Activated CD4-positive, alpha-beta T cell treated with anti-CD3 and anti-CD28 coated beads for 36 hours (primary cell): ENCODE results near the gene FHIT. TPM values are rescaled to one million over a fixed set of nuclear protein-coding genes. Genes with fewer than 3 reads are reported as not detected.

Source experiments
- ATAC-seq: fragments of 200-7000 bp; cut with Tn5 transposase; one replicate; pipeline ENCODE4 v1.10.0; 2021; ENCODE audit warnings: mild to moderate bottlenecking, moderate library complexity
- CTCF ChIA-PET: fragments of 350-600 bp; sonication (Branson Sonifier 250); formaldehyde crosslinking; loops from one replicate; lab custom pipeline; 2021; ENCODE audit warnings: antibody characterized with exemption; lab: Charles Lee
- POLR2A ChIA-PET: fragments of 350-600 bp; sonication (Branson Sonifier 250); formaldehyde crosslinking; loops from one replicate; lab custom pipeline; 2021; ENCODE audit warnings: antibody characterized with exemption, inconsistent platforms; lab: Charles Lee
- DNase-seq: peaks from one replicate; pipeline ENCODE4 v3.0.0-alpha.2; 2020
- H3K27ac Mint-ChIP-seq: one replicate; pipeline ENCODE4 v1.8.0; 2021; ENCODE audit warnings: mixed read lengths
- H3K27me3 Mint-ChIP-seq: one replicate; pipeline ENCODE4 v1.8.0; 2021; ENCODE audit warnings: mixed read lengths
- H3K36me3 Mint-ChIP-seq: one replicate; pipeline ENCODE4 v1.8.0; 2021; ENCODE audit warnings: low read depth, mixed read lengths
- H3K4me1 Mint-ChIP-seq: one replicate; pipeline ENCODE4 v1.8.0; 2021; ENCODE audit warnings: mixed read lengths
- H3K4me3 Mint-ChIP-seq: one replicate; pipeline ENCODE4 v1.8.0; 2021; ENCODE audit warnings: mild to moderate bottlenecking, moderate library complexity, mixed read lengths
- H3K9me3 Mint-ChIP-seq: one replicate; pipeline ENCODE4 v1.8.0; 2021; ENCODE audit warnings: low read depth, mixed read lengths
- intact Hi-C, 2 experiments: fragments of 100-400 bp; cut with DNase I in 1 of 2; cut with micrococcal nuclease in 1 of 2; formaldehyde crosslinking; loops; one replicate each; pipeline versions ENCODE4 v1.14.2 to v1.15.1; 2022 to 2024; cut with DNase I, micrococcal nuclease
- total RNA-seq, 2 experiments: library from RNA; stranded (reverse); gene quantifications; one replicate each; pipeline ENCODE4 v1.2.3, GENCODE V29; 2021

FHIT gene
- total RNA-seq, 2 experiments from 2014 or later: 10.2 to 13.1 TPM

GRCh38 chr3:61257148-61257547 is 5.9 kb upstream of the FHIT start:
- CTCF ChIA-PET: no interaction called here
- intact Hi-C loops: loop anchor here in 1 of 2 experiments (10.0 kb wide), 2 partner anchors 1172 to 1272 kb away; no protein-coding TSS in a partner anchor
- POLR2A ChIA-PET: no interaction called here
- Mint-ChIP-seq H3K36me3 (no peaks in the 10 kb centered on the region), H3K4me1 (peaks cover under 1% of the 10 kb centered on the region), H3K27ac (no peak overlapping the region), H3K27me3 (peaks cover 5% of the 10 kb centered on the region), H3K4me3 (no peak overlapping the region), H3K9me3 (peaks cover 5% of the 10 kb centered on the region)
- DNase-seq (no peak), ATAC-seq (no peak)

DNA sequence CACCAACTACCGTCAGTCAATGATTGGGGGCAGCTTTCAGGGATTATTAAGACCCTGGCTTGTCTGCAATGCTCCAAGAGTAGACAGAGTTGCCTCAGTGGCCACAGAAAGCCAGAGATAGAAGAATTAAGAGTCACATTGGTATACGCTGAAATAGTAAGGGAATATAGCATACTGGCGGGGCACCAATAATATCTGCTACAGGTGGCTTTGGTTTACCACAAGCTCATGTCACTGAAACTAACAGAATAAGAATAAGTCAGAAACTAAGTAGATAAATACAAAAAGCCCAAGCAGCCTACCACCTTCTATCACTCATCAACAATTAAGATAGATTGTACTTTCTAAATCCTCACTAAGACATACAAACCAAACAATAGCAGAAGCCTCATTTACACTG is 2.5 kb upstream of the FHIT start:
- H3K36me3 Mint-ChIP-seq: no peaks in the 10 kb centered on the region
- peaks cover 2% of the 10 kb centered on the region for H3K27me3 Mint-ChIP-seq
- peaks cover 15% of the 10 kb centered on the region for H3K4me1 Mint-ChIP-seq
- ATAC-seq (no peak), DNase-seq (no peak)
- POLR2A ChIA-PET: no interaction called here
- H3K4me3 Mint-ChIP-seq: no peak overlapping the region
- H3K9me3 Mint-ChIP-seq: no peaks in the 10 kb centered on the region
- H3K27ac Mint-ChIP-seq: no peak overlapping the region
- CTCF ChIA-PET: no interaction called here
- intact Hi-C loops: loop anchor here in 1 of 2 experiments (10.0 kb wide), 2 partner anchors 1169 to 1269 kb away; no protein-coding TSS in a partner anchor

GRCh38 chr3:61252836-61253235 is 1.6 kb upstream of the FHIT start:
- POLR2A ChIA-PET: no interaction called here
- CTCF ChIA-PET: no interaction called here
- Mint-ChIP-seq H3K4me1 (peaks cover 15% of the 10 kb centered on the region), H3K36me3 (no peaks in the 10 kb centered on the region), H3K27ac (no peak overlapping the region), H3K9me3 (no peaks in the 10 kb centered on the region), H3K4me3 (no peak overlapping the region), H3K27me3 (peaks cover 2% of the 10 kb centered on the region)
- ATAC-seq (no peak), DNase-seq (no peak)
- intact Hi-C loops: loop anchor here in 1 of 2 experiments (10.0 kb wide), 2 partner anchors 1168 to 1268 kb away; no protein-coding TSS in a partner anchor

DNA sequence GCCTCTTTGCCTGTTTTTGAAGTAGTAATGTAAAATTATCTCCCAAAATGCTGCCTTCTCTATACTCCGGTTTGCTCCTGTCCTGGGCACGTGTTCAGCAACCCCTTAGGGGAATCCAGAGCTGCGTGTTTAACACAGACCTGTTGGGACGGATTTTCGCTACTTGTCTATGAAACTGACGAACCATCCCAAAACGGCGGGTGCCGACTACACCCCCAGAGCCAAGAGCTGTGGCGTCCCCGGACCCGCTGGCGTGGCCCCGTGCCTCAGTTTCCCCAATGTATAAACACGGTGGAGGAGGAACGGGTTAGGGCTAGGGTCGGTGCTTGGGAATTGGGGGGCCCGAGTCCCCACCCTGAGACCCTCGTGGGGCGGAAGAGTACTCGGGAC is 473 bp downstream of the FHIT start:
- H3K9me3 Mint-ChIP-seq: no peaks in the 10 kb centered on the region
- H3K27ac Mint-ChIP-seq: peak overlapping the region; percentile 92
- peaks cover 15% of the 10 kb centered on the region for H3K4me1 Mint-ChIP-seq
- peak; percentile 15 for ATAC-seq
- ChIA-PET CTCF (no interaction called here), POLR2A (no interaction called here)
- peak; percentile 64 for DNase-seq
- H3K27me3 Mint-ChIP-seq: peaks cover 2% of the 10 kb centered on the region
- peak overlapping the region; percentile 84 for H3K4me3 Mint-ChIP-seq
- intact Hi-C loops: loop anchor here in 1 of 2 experiments (2.0 to 10.0 kb wide), 3 partner anchors 310 to 1266 kb away; partner anchors contain the start of gene PTPRG
- H3K36me3 Mint-ChIP-seq: no peaks in the 10 kb centered on the region

- ATAC-seq: no peak
- Mint-ChIP-seq H3K4me1 (peaks cover 15% of the 10 kb centered on the region), H3K27me3 (peaks cover 2% of the 10 kb centered on the region), H3K9me3 (no peaks in the 10 kb centered on the region), H3K27ac (no peak overlapping the region), H3K4me3 (no peak overlapping the region), H3K36me3 (no peaks in the 10 kb centered on the region)
- ChIA-PET POLR2A (no interaction called here), CTCF (interaction anchor here (2.2 kb wide), 1 partner anchor 11 kb away, joined by 5 read pairs; no protein-coding TSS in a partner anchor)
- intact Hi-C loops: no loop called here
- DNase-seq: no peak
Measured at GRCh38 chr3:61248496-61248895, 2.8 kb downstream of the FHIT start.

DNA sequence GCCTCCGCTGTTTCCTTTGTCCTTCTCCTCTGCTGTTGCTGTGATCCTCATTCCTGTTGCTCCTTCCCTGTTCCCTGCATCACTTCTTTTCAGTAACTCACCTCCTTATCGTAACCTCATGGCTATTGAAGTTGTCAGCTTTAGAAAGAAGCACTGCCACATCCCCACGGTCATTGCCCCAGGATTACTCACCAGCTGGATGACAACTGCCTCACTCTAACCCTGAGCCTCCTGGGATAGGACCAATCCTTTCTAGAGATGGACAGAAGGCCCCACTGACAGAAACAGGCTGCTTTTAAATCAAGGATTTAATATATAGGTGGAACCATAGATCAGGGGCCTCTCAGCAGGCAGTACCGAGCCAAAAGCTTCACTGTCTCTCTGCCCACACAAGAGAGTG is 4.1 kb downstream of the FHIT start:
- no peaks in the 10 kb centered on the region for H3K27me3 Mint-ChIP-seq
- ATAC-seq (no peak), DNase-seq (no peak)
- ChIA-PET CTCF (no interaction called here), POLR2A (no interaction called here)
- H3K27ac Mint-ChIP-seq: no peak overlapping the region
- no peak overlapping the region for H3K4me3 Mint-ChIP-seq
- no peaks in the 10 kb centered on the region for H3K36me3 Mint-ChIP-seq
- intact Hi-C loops: no loop called here
- peaks cover 15% of the 10 kb centered on the region for H3K4me1 Mint-ChIP-seq
- H3K9me3 Mint-ChIP-seq: no peaks in the 10 kb centered on the region

- ChIA-PET CTCF (no interaction called here), POLR2A (no interaction called here)
- intact Hi-C loops: no loop called here
- H3K4me3 Mint-ChIP-seq: no peak overlapping the region
- DNase-seq: no peak
- H3K9me3 Mint-ChIP-seq: no peaks in the 10 kb centered on the region
- H3K36me3 Mint-ChIP-seq: no peaks in the 10 kb centered on the region
- ATAC-seq: no peak
- no peak overlapping the region for H3K27ac Mint-ChIP-seq
- no peaks in the 10 kb centered on the region for H3K27me3 Mint-ChIP-seq
- peaks cover 11% of the 10 kb centered on the region for H3K4me1 Mint-ChIP-seq
Measured at GRCh38 chr3:61239871-61240270, 11.4 kb downstream of the FHIT start.

- H3K27ac Mint-ChIP-seq: no peak overlapping the region
- H3K4me1 Mint-ChIP-seq: peaks cover 11% of the 10 kb centered on the region
- ChIA-PET CTCF (interaction anchor here (1.6 kb wide), 1 partner anchor 11 kb away, joined by 5 read pairs; no protein-coding TSS in a partner anchor), POLR2A (no interaction called here)
- ATAC-seq: no peak
- DNase-seq: no peak
- H3K27me3 Mint-ChIP-seq: no peaks in the 10 kb centered on the region
- intact Hi-C loops: no loop called here
- no peaks in the 10 kb centered on the region for H3K36me3 Mint-ChIP-seq
- H3K4me3 Mint-ChIP-seq: no peak overlapping the region
- no peaks in the 10 kb centered on the region for H3K9me3 Mint-ChIP-seq
Measured at GRCh38 chr3:61237858-61238257, 13.4 kb downstream of the FHIT start.

GRCh38 chr3:61236556-61236955 is 14.7 kb downstream of the FHIT start:
- ATAC-seq: peak; percentile 85
- H3K9me3 Mint-ChIP-seq: no peaks in the 10 kb centered on the region
- CTCF ChIA-PET: no interaction called here

GRCh38 chr3:61233746-61234145 is 17.5 kb downstream of the FHIT start:
- intact Hi-C loops: no loop called here
- H3K4me3 Mint-ChIP-seq: no peak overlapping the region
- peaks cover 11% of the 10 kb centered on the region for H3K4me1 Mint-ChIP-seq
- H3K36me3 Mint-ChIP-seq: no peaks in the 10 kb centered on the region
- ATAC-seq: no peak
- no peak overlapping the region for H3K27ac Mint-ChIP-seq
- H3K27me3 Mint-ChIP-seq: no peaks in the 10 kb centered on the region
- no peaks in the 10 kb centered on the region for H3K9me3 Mint-ChIP-seq
- CTCF ChIA-PET: interaction anchor here (0.7 kb wide), 1 partner anchor 436 kb away, joined by 3 read pairs; no protein-coding TSS in a partner anchor
- POLR2A ChIA-PET: no interaction called here
- no peak for DNase-seq

More at GRCh38 chr3:61236556-61236955, 14.7 kb downstream of the FHIT start:
- H3K27ac Mint-ChIP-seq: no peak overlapping the region
- DNase-seq: peak; percentile 11
- no peaks in the 10 kb centered on the region for H3K27me3 Mint-ChIP-seq
- no peaks in the 10 kb centered on the region for H3K36me3 Mint-ChIP-seq
- H3K4me1 Mint-ChIP-seq: peaks cover 11% of the 10 kb centered on the region
- POLR2A ChIA-PET: no interaction called here
- no peak overlapping the region for H3K4me3 Mint-ChIP-seq
- intact Hi-C loops: no loop called here

GRCh38 chr3:61231693-61232092 is 19.6 kb downstream of the FHIT start:
- no peaks in the 10 kb centered on the region for H3K27me3 Mint-ChIP-seq
- peaks cover 3% of the 10 kb centered on the region for H3K4me1 Mint-ChIP-seq
- CTCF ChIA-PET: interaction anchor here (0.6 kb wide), 1 partner anchor 453 kb away, joined by 3 read pairs; no protein-coding TSS in a partner anchor
- H3K36me3 Mint-ChIP-seq: no peaks in the 10 kb centered on the region
- intact Hi-C loops: no loop called here
- H3K9me3 Mint-ChIP-seq: no peaks in the 10 kb centered on the region
- H3K27ac Mint-ChIP-seq: no peak overlapping the region
- ATAC-seq (no peak), DNase-seq (no peak)
- H3K4me3 Mint-ChIP-seq: no peak overlapping the region
- POLR2A ChIA-PET: no interaction called here

DNA sequence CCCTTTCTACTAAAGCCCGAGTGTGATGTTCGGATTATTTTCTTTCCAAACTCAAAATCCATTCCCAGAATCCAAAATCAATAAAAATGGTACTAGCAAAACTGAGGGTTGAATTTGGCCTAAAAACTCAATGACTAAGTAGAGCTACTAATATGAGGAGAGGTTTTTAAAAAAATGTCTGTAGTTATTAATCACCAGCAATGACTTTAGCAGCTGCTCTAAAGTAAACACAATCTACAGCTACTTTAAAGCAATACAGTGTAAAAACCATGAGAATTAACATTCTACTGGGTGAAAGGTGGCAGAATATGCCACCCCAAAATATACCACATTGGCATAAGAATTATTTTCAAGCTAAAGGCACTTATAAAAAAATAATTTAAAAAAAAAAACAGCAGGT is 23.5 kb downstream of the FHIT start:
- Mint-ChIP-seq H3K4me1 (no peaks in the 10 kb centered on the region), H3K9me3 (no peaks in the 10 kb centered on the region), H3K4me3 (no peak overlapping the region), H3K27ac (no peak overlapping the region), H3K27me3 (no peaks in the 10 kb centered on the region), H3K36me3 (no peaks in the 10 kb centered on the region)
- ChIA-PET CTCF (no interaction called here), POLR2A (no interaction called here)
- ATAC-seq (no peak), DNase-seq (no peak)
- intact Hi-C loops: no loop called here
